HepG2 (cell line): Measurements from ENCODE around the gene RBM27. TPM values are rescaled to one million over a fixed set of nuclear protein-coding genes. Genes with fewer than 3 reads are reported as not detected.
A peak's percentile ranks its signal among the peaks of the same experiment; 100 is the strongest.

Experiments used
- ATF7 ChIP-seq, 2 experiments: fragments of 450-650 bp in 1 of 2; sonication (generic) in 1 of 2; formaldehyde crosslinking in 1 of 2; IDR thresholded peaks; 2 replicates each; pipeline versions ENCODE4 v1.4.0 to v1.6.1; 2016 to 2020; ENCODE audit warnings: antibody characterized with exemption in 1 of 2, mild to moderate bottlenecking in 1 of 2, missing genetic modification reagents in 1 of 2
- CBX2 ChIP-seq, 2 experiments: fragments of 200-600 bp in 1 of 2; sonication (generic); formaldehyde crosslinking in 1 of 2; IDR thresholded peaks; 2 replicates each; pipeline versions ENCODE4 v1.7.0 to v1.8.1; 2018 to 2022; ENCODE audit warnings: low read depth in 2 of 2, low read length in 1 of 2, mild to moderate bottlenecking in 1 of 2, missing genetic modification reagents in 1 of 2
- CREM ChIP-seq, 2 experiments: sonication (generic) in 1 of 2; formaldehyde crosslinking in 1 of 2; IDR thresholded peaks; 2 replicates each; pipeline versions ENCODE4 v1.4.0 to v1.6.1; 2016 to 2020; ENCODE audit warnings: antibody characterized with exemption in 1 of 2, mild to moderate bottlenecking in 1 of 2, missing genetic modification reagents in 1 of 2
- ELF3 ChIP-seq: IDR thresholded peaks from 2 replicates; pipeline ENCODE4 v1.6.1; 2016; ENCODE audit warnings: missing genetic modification reagents, missing compliant biosample characterization
- ERF ChIP-seq: IDR thresholded peaks from 2 replicates; pipeline ENCODE4 v1.6.1; 2018; ENCODE audit warnings: missing biosample characterization, missing genetic modification reagents
- EZH2 ChIP-seq: conservative IDR thresholded peaks from 2 replicates; pipeline ENCODE4 v1.6.1; 2012; ENCODE audit warnings: mild to moderate bottlenecking, low read depth, low read length, moderate library complexity
- FOXA3 ChIP-seq: IDR thresholded peaks from 2 replicates; pipeline ENCODE4 v1.6.1; 2016; ENCODE audit warnings: missing genetic modification reagents, missing compliant biosample characterization
- HHEX ChIP-seq: IDR thresholded peaks from 2 replicates; pipeline ENCODE4 v1.6.1; 2016; ENCODE audit warnings: control low read depth
- JDP2 ChIP-seq: sonication (generic); formaldehyde crosslinking; IDR thresholded peaks from 2 replicates; pipeline ENCODE4 v1.8.1; 2022; ENCODE audit warnings: missing genetic modification reagents, borderline replicate concordance
- KDM3A ChIP-seq: IDR thresholded peaks from 2 replicates; pipeline ENCODE4 v1.6.1; 2018; ENCODE audit warnings: low read depth, missing compliant biosample characterization
- KLF9 ChIP-seq: IDR thresholded peaks from 2 replicates; pipeline ENCODE4 v1.6.1; 2016; ENCODE audit warnings: low read depth
- LCORL ChIP-seq, 2 experiments: fragments of 450-650 bp in 1 of 2; sonication (generic) in 1 of 2; formaldehyde crosslinking in 1 of 2; IDR thresholded peaks; 2 replicates each; pipeline versions ENCODE4 v1.5.0 to v1.6.1; 2017 to 2020; ENCODE audit warnings: antibody characterized with exemption in 1 of 2, missing genetic modification reagents in 1 of 2
- NR2F6 ChIP-seq, 2 experiments: IDR thresholded peaks; 2 replicates each; pipeline ENCODE4 v1.6.1; 2016; ENCODE audit warnings: antibody characterized with exemption in 1 of 2, mild to moderate bottlenecking in 1 of 2
- U2AF1 ChIP-seq: fragments of 200-400 bp; formaldehyde crosslinking; optimal IDR thresholded peaks from 2 replicates; pipeline ENCODE3; 2017; ENCODE audit warnings: mild to moderate bottlenecking, low read depth, low read length
- ZNF230 ChIP-seq: sonication (generic); formaldehyde crosslinking; IDR thresholded peaks from 2 replicates; pipeline ENCODE4 v1.4.0; 2020; ENCODE audit warnings: mild to moderate bottlenecking, missing genetic modification reagents
- ZNF496 ChIP-seq: sonication (generic); formaldehyde crosslinking; IDR thresholded peaks from 2 replicates; pipeline ENCODE4 v1.8.1; 2023; ENCODE audit warnings: mild to moderate bottlenecking, moderate library complexity, missing genetic modification reagents; ENCODE audit not compliant: insufficient replicate concordance
- ZNF501 ChIP-seq: sonication (generic); formaldehyde crosslinking; IDR thresholded peaks from 2 replicates; pipeline ENCODE4 v1.5.1; 2020; ENCODE audit warnings: mild to moderate bottlenecking, moderate library complexity, missing genetic modification reagents
- ZNF563 ChIP-seq: sonication (generic); formaldehyde crosslinking; IDR thresholded peaks from 2 replicates; pipeline ENCODE4 v1.8.0; 2022; ENCODE audit warnings: mild to moderate bottlenecking, moderate library complexity, missing genetic modification reagents
- ZSCAN30 ChIP-seq: sonication (generic); formaldehyde crosslinking; IDR thresholded peaks from 2 replicates; pipeline ENCODE4 v1.5.0; 2020; ENCODE audit warnings: mild to moderate bottlenecking, missing genetic modification reagents
- polyA plus RNA-seq, 8 experiments: library from polyadenylated mRNA; depleted of rRNA in 3 of 8; stranded (reverse) in 7 of 8; unstranded in 1 of 8; fragments of >200 nt; fragmentation: Illumina TruSeq in 4 of 8; extraction: Trizol in 4 of 8; gene quantifications; 2 replicates each; pipeline versions ENCODE4 v1.2.1 to v1.2.3, GENCODE V29; 2011 to 2016; ENCODE audit warnings: low read depth in 4 of 8, missing spikeins in 1 of 8, mixed read lengths in 1 of 8; ENCODE audit not compliant: insufficient read depth in 1 of 8
- total RNA-seq, 5 experiments: library from RNA; depleted of rRNA; stranded (reverse); fragments of >200 nt; fragmentation: Illumina TruSeq; extraction: Trizol; gene quantifications; 2 replicates each; pipeline ENCODE4 v1.2.3, GENCODE V29; 2016; ENCODE audit warnings: low read depth in 1 of 5
- TF ChIP-seq, protein P1 (sequence below): sonication (generic); formaldehyde crosslinking; IDR thresholded peaks from 2 replicates; pipeline ENCODE4 v1.5.0; 2020; ENCODE audit warnings: missing genetic modification reagents
- TF ChIP-seq, protein P2 (sequence below): sonication (generic); IDR thresholded peaks from 2 replicates; pipeline ENCODE4 v1.6.1; 2016; ENCODE audit warnings: low read depth, borderline replicate concordance
- TF ChIP-seq, protein P3 (sequence below), 2 experiments: fragments of 450-650 bp in 1 of 2; sonication (generic) in 1 of 2; formaldehyde crosslinking; IDR thresholded peaks; 2 replicates each; pipeline versions ENCODE4 v1.5.0 to v1.8.0; 2020 to 2022; ENCODE audit warnings: mild to moderate bottlenecking in 1 of 2, missing genetic modification reagents in 1 of 2
- TF ChIP-seq, protein P4 (sequence below): sonication (generic); formaldehyde crosslinking; IDR thresholded peaks from 2 replicates; pipeline ENCODE4 v1.5.1; 2020; ENCODE audit warnings: mild to moderate bottlenecking, missing genetic modification reagents

RBM27 gene
- total and polyA plus RNA-seq, 2 of the 13 experiments (the other 11 are each of a cell fraction or from before 2014, with no cell fraction given): 12.9 to 23.4 TPM

DNA sequence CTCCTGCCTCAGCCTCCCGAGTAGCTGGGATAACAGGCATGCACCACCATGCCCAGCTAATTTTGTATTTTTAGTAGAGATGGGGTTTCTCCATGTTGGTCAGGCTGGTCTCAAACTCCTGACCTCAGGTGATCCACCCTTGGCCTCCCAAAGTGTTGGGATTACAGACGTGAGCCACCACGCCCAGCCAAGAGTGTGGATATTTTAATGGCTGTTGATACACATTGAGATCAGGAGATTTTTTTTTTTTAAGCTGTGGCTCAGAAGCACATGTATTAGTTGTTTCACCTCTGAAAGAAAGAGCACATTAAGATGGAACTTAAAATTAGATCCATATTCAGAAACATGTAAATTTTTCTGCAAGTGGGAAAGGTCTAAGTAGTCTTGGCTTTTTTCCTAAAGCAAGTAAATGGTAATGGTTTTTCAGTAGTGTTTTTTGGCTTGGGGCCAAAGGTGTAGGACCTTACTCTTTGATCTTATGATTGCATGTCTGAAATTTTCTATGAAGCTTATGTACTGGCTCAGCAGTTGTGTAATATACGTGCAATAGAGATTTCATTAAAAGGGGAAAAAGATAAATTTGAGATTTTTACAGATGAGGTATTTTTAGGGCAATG lies 9.9 kb downstream of the RBM27 start (continued):
- TF ChIP-seq, protein P1, sequence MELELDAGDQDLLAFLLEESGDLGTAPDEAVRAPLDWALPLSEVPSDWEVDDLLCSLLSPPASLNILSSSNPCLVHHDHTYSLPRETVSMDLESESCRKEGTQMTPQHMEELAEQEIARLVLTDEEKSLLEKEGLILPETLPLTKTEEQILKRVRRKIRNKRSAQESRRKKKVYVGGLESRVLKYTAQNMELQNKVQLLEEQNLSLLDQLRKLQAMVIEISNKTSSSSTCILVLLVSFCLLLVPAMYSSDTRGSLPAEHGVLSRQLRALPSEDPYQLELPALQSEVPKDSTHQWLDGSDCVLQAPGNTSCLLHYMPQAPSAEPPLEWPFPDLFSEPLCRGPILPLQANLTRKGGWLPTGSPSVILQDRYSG: no peak
- TF ChIP-seq LCORL (IDR thresholded peaks at IDR 0.05) (peak; percentile 83), LCORL (CRISPR knock-in tag; IDR thresholded peaks at IDR 0.05) (no peak), ELF3 (CRISPR knock-in tag) (no peak), HHEX (CRISPR knock-in tag) (no peak), NR2F6 (IDR thresholded peaks at IDR 0.05) (no peak), NR2F6 (CRISPR knock-in tag; IDR thresholded peaks at IDR 0.05) (0 out of 2 replicates have a peak, but pooled peaks have one; percentile 14), ZNF496 (CRISPR knock-in tag) (no peak), CBX2 (IDR thresholded peaks at IDR 0.05; ENCODE audit: low read depth, low read length) (no peak), CBX2 (CRISPR knock-in tag; IDR thresholded peaks at IDR 0.05; ENCODE audit: low read depth) (no peak), KLF9 (CRISPR knock-in tag) (no peak), ZNF501 (no peak), ERF (CRISPR knock-in tag) (no peak), JDP2 (CRISPR knock-in tag) (no peak), EZH2 (no peak), FOXA3 (CRISPR knock-in tag) (peak; percentile 46; the same call in 1 of the 2 replicates), ZSCAN30 (CRISPR knock-in tag) (no peak), CREM (IDR thresholded peaks at IDR 0.05) (0 out of 2 replicates have a peak, but pooled peaks have one; percentile 23), CREM (CRISPR knock-in tag; IDR thresholded peaks at IDR 0.05) (no peak), ZNF563 (no peak), ZNF230 (CRISPR knock-in tag) (no peak), KDM3A (CRISPR knock-in tag) (no peak), U2AF1 (no peak), ATF7 (IDR thresholded peaks at IDR 0.05) (0 out of 2 replicates have a peak, but pooled peaks have one; percentile 2), ATF7 (CRISPR knock-in tag; IDR thresholded peaks at IDR 0.05) (no peak)
- TF ChIP-seq, protein P2, sequence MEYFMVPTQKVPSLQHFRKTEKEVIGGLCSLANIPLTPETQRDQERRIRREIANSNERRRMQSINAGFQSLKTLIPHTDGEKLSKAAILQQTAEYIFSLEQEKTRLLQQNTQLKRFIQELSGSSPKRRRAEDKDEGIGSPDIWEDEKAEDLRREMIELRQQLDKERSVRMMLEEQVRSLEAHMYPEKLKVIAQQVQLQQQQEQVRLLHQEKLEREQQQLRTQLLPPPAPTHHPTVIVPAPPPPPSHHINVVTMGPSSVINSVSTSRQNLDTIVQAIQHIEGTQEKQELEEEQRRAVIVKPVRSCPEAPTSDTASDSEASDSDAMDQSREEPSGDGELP: no peak
- TF ChIP-seq, protein P3, sequence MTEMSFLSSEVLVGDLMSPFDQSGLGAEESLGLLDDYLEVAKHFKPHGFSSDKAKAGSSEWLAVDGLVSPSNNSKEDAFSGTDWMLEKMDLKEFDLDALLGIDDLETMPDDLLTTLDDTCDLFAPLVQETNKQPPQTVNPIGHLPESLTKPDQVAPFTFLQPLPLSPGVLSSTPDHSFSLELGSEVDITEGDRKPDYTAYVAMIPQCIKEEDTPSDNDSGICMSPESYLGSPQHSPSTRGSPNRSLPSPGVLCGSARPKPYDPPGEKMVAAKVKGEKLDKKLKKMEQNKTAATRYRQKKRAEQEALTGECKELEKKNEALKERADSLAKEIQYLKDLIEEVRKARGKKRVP (CRISPR knock-in tag; IDR thresholded peaks at IDR 0.05): peak in 1 of 2 experiments; percentile 70; a peak in 2 of 4 replicates
- TF ChIP-seq, protein P4, sequence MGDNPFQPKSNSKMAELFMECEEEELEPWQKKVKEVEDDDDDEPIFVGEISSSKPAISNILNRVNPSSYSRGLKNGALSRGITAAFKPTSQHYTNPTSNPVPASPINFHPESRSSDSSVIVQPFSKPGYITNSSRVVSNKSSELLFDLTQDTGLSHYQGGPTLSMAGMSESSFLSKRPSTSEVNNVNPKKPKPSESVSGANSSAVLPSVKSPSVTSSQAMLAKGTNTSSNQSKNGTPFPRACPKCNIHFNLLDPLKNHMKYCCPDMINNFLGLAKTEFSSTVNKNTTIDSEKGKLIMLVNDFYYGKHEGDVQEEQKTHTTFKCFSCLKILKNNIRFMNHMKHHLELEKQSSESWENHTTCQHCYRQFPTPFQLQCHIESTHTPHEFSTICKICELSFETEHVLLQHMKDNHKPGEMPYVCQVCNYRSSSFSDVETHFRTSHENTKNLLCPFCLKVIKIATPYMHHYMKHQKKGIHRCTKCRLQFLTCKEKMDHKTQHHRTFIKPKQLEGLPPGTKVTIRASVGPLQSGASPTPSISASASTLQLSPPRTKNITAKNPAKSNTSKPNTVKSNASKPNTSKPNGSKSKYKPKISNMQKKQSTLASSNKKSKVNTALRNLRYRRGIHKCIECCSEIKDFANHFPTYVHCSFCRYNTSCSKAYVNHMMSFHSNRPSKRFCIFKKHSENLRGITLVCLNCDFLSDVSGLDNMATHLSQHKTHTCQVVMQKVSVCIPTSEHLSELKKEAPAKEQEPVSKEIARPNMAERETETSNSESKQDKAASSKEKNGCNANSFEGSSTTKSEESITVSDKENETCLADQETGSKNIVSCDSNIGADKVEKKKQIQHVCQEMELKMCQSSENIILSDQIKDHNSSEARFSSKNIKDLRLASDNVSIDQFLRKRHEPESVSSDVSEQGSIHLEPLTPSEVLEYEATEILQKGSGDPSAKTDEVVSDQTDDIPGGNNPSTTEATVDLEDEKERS (CRISPR knock-in tag): no peak
